GM19395 (cell line): Measurements from ENCODE around the gene ZNF326.

Source experiments
- ATAC-seq: cut with Tn5 transposase; IDR thresholded peaks from one replicate; pipeline ENCODE4 v1.9.1; 2021; ENCODE audit warnings: mild to moderate bottlenecking, moderate library complexity; ENCODE audit not compliant: unreplicated experiment

Gene ZNF326

GRCh38 chr1:90067194-90067931 is 72.5 kb downstream of the ZNF326 start:
- ATAC-seq: no peak

DNA sequence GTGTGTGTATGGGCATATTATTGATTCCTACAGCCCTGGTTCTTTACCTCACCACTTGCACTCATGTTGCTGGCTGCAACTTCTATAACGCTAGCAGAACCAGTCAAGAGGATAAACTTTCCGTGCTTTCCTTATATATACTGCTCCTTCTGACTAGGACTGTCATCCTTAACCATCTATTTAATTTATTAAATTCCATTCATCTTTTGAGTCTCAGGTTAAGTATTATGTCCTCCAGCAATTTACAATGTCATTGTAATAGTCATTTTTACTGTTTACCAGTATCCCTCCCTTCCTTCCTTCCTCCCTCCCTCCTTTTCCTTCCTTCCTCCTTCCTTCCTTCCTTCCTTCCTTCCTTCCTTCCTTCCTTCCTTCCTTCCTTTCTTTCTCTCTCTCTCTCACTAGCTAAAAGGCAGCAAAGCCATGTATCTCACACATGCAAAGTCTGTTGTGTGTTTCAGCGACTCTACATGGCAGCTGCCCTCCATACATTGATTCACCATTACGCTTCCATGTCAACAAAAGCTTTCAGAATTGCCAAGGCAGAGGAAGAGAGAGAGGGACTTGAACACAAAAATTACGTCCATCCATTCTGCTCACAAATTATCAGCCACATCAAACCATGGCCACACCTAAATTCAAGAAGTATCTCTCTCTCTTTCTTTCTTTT is 73.8 kb downstream of the ZNF326 start:
- ATAC-seq: no peak

- ATAC-seq: peak; percentile 87
Observed at GRCh38 chr1:90074137-90074536, 79.2 kb downstream of the ZNF326 start.

DNA sequence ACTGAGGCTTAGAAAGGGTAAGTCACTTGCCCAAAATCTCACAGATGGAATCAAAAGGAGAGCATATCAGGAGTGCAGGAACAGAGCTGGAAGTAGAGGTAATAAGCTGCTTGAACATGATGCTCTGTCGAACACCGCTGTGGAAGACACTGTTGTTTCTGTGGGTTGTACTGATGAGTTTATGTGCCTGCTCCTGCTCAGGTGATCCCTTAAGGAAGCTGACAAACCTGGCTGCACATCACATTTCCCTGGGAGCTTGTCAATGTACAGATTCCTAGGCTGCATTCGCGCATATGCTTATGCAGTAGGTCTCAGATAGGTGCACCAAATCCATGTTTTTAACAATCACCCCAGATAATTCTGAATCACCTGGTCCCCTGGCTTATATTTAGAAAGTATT is 79.7 kb downstream of the ZNF326 start:
- no peak for ATAC-seq

DNA sequence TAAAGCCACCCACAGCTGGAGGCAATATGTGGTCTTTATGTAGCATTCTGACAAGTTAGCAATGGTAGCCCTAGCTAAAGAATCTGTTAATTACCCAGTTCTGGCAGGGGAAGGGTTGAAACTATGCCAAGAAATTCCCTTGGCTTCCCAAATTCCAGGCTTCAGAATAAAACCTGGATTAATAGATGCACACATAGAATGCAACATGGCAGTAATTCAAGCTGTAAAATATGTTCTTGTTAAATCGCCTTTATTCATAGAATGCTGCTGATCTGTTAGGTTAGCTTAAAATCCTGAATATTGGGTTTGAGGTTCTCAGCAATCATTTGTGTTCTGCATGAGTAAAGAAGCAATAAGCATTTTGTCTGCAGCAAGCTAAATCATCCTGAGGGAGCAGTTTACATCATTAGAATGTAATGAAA is 80.1 kb downstream of the ZNF326 start:
- no peak for ATAC-seq

DNA sequence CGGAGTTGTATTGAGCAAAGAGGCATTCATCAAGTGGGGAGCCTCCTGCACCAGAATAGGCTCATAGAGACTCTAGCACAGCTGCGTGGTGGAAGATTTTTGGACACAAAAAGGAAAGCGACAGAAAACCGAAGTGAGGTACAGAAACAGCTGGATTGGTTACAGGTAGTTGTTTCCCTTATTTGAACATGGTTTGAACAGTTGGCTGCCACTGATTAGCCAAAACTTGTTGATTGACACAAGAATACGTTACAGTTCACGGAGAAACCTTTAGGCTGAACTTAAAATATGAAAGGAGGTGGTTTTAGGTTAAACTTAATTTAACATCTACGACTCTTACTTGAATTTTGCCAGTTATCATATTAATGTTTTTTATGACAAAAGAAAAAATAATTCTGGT is 89.1 kb downstream of the ZNF326 start:
- ATAC-seq: no peak
